H9 (cell line): ENCODE results near the gene THBS1. TPM values are rescaled to one million over a fixed set of nuclear protein-coding genes. Genes with fewer than 3 reads are reported as not detected.

Experiments used
- DNase-seq: peaks from one replicate; pipeline ENCODE4 v3.0.0-alpha.2; 2017
- H2AFZ ChIP-seq: one replicate; pipeline ENCODE4 v1.6.1; 2013; ENCODE audit warnings: mild to moderate bottlenecking, low read length, control low read depth, moderate library complexity
- H2AK5ac ChIP-seq: 2 replicates; pipeline ENCODE4 v1.6.1; 2013; ENCODE audit warnings: low read length, control low read depth, mixed read lengths; ENCODE audit not compliant: insufficient read length
- H2BK120ac ChIP-seq: one replicate; pipeline ENCODE4 v1.6.1; 2013; ENCODE audit warnings: low read depth, mild to moderate bottlenecking, low read length, control low read depth, inconsistent platforms; ENCODE audit not compliant: poor library complexity, severe bottlenecking
- H2BK12ac ChIP-seq: 2 replicates; pipeline ENCODE4 v1.6.1; 2013; ENCODE audit warnings: low read length, control low read depth, mixed read lengths, low read depth; ENCODE audit not compliant: insufficient read length
- H2BK15ac ChIP-seq: 2 replicates; pipeline ENCODE4 v1.6.1; 2013; ENCODE audit warnings: low read depth, low read length, control low read depth
- H2BK20ac ChIP-seq: one replicate; pipeline ENCODE4 v1.6.1; 2013; ENCODE audit warnings: low read depth, mild to moderate bottlenecking, low read length, control low read depth, inconsistent platforms; ENCODE audit not compliant: poor library complexity, severe bottlenecking
- H2BK5ac ChIP-seq: 2 replicates; pipeline ENCODE4 v1.6.1; 2013; ENCODE audit warnings: low read length, control low read depth, mixed read lengths; ENCODE audit not compliant: insufficient read length
- H3K14ac ChIP-seq: 2 replicates; pipeline ENCODE4 v1.6.1; 2013; ENCODE audit warnings: low read length, control low read depth; ENCODE audit not compliant: insufficient read depth
- H3K18ac ChIP-seq: 2 replicates; pipeline ENCODE4 v1.6.1; 2013; ENCODE audit warnings: low read depth, mild to moderate bottlenecking, mixed read lengths, low read length, control low read depth; ENCODE audit not compliant: insufficient read length
- H3K23ac ChIP-seq: 2 replicates; pipeline ENCODE4 v1.6.1; 2013; ENCODE audit warnings: low read length, control low read depth, mixed read lengths, low read depth; ENCODE audit not compliant: insufficient read length
- H3K23me2 ChIP-seq: 2 replicates; pipeline ENCODE4 v1.6.1; 2013; ENCODE audit warnings: low read depth, mild to moderate bottlenecking, mixed read lengths, low read length, control low read depth; ENCODE audit not compliant: insufficient read length, poor library complexity, severe bottlenecking
- H3K27ac ChIP-seq: 2 replicates; pipeline ENCODE4 v1.5.1; 2013; ENCODE audit warnings: low read length, control low read depth, mixed read lengths, low read depth; ENCODE audit not compliant: insufficient read length
- H3K27me3 ChIP-seq: 2 replicates; pipeline ENCODE4 v1.6.1; 2013; ENCODE audit warnings: low read length, control low read depth, inconsistent platforms; ENCODE audit not compliant: insufficient read depth
- H3K4ac ChIP-seq: 2 replicates; pipeline ENCODE4 v1.6.1; 2013; ENCODE audit warnings: low read depth, mild to moderate bottlenecking, control low read depth, inconsistent platforms, low read length, moderate library complexity
- H3K4me1 ChIP-seq: 2 replicates; pipeline ENCODE4 v1.6.1; 2013; ENCODE audit warnings: low read length, control low read depth, inconsistent platforms; ENCODE audit not compliant: insufficient read depth
- H3K4me2 ChIP-seq: 2 replicates; pipeline ENCODE4 v1.6.1; 2013; ENCODE audit warnings: low read length, control low read depth, mixed read lengths; ENCODE audit not compliant: insufficient read length, insufficient read depth
- H3K56ac ChIP-seq: 2 replicates; pipeline ENCODE4 v1.6.1; 2013; ENCODE audit warnings: low read depth, mild to moderate bottlenecking, mixed read lengths, low read length, control low read depth; ENCODE audit not compliant: insufficient read length
- H3K79me1 ChIP-seq: 2 replicates; pipeline ENCODE4 v1.6.1; 2013; ENCODE audit warnings: low read depth, mild to moderate bottlenecking, moderate library complexity, low read length, control low read depth, inconsistent platforms; ENCODE audit not compliant: insufficient read depth, poor library complexity, severe bottlenecking
- H3K79me2 ChIP-seq: 2 replicates; pipeline ENCODE4 v1.6.1; 2013; ENCODE audit warnings: low read length, control low read depth, inconsistent platforms; ENCODE audit not compliant: insufficient read depth
- H3K9ac ChIP-seq: 2 replicates; pipeline ENCODE4 v1.6.1; 2013; ENCODE audit warnings: low read length, control low read depth, mixed read lengths; ENCODE audit not compliant: insufficient read length; ENCODE audit errors: extremely low read depth
- H3K9me3 ChIP-seq: one replicate; pipeline ENCODE4 v1.6.1; 2013; ENCODE audit warnings: low read depth, low read length, inconsistent platforms; ENCODE audit not compliant: control insufficient read depth
- H3T11ph ChIP-seq: one replicate; pipeline ENCODE4 v1.6.1; 2013; ENCODE audit warnings: mild to moderate bottlenecking, low read length, control low read depth, inconsistent platforms
- H4K20me1 ChIP-seq: one replicate; pipeline ENCODE4 v1.6.1; 2013; ENCODE audit not compliant: control insufficient read depth, insufficient read length, insufficient read depth
- H4K5ac ChIP-seq: 2 replicates; pipeline ENCODE4 v1.6.1; 2013; ENCODE audit warnings: low read depth, mild to moderate bottlenecking, mixed read lengths, low read length, control low read depth; ENCODE audit not compliant: insufficient read length
- H4K8ac ChIP-seq: replicated peaks from 2 replicates; pipeline ENCODE4 v1.6.1; 2013; ENCODE audit warnings: low read length, control low read depth, mixed read lengths, low read depth; ENCODE audit not compliant: insufficient read length
- H4K91ac ChIP-seq: 2 replicates; pipeline ENCODE4 v1.6.1; 2013; ENCODE audit warnings: low read depth, mild to moderate bottlenecking, moderate library complexity, mixed read lengths, low read length, control low read depth; ENCODE audit not compliant: insufficient read length
- H3K27ac Mint-ChIP-seq, 3 experiments: 2 replicates in 2 of 3; 3 replicates in 1 of 3; pipeline ENCODE4 v1.8.0; 2020 to 2021; ENCODE audit warnings: mixed read lengths in 3 of 3, mild to moderate bottlenecking in 1 of 3, moderate library complexity in 1 of 3
- H3K27me3 Mint-ChIP-seq: 2 replicates; pipeline ENCODE4 v1.8.0; 2021; ENCODE audit warnings: low read depth, mild to moderate bottlenecking, moderate library complexity, mixed read lengths
- H3K36me3 Mint-ChIP-seq, 3 experiments: 2 replicates in 2 of 3; 3 replicates in 1 of 3; pipeline ENCODE4 v1.8.0; 2020 to 2021; ENCODE audit warnings: low read depth in 3 of 3, mixed read lengths in 3 of 3; ENCODE audit not compliant: insufficient read depth in 1 of 3
- H3K4me1 Mint-ChIP-seq, 2 experiments: 2 replicates each; pipeline ENCODE4 v1.8.0; 2020; ENCODE audit warnings: mixed read lengths in 2 of 2
- H3K4me3 Mint-ChIP-seq, 2 experiments: 2 replicates in 1 of 2; 3 replicates in 1 of 2; pipeline ENCODE4 v1.8.0; 2020 to 2021; ENCODE audit warnings: mild to moderate bottlenecking in 2 of 2, mixed read lengths in 2 of 2, moderate library complexity in 1 of 2
- H3K9me3 Mint-ChIP-seq, 2 experiments: 2 replicates in 1 of 2; 3 replicates in 1 of 2; pipeline ENCODE4 v1.8.0; 2020; ENCODE audit warnings: mild to moderate bottlenecking in 2 of 2, mixed read lengths in 2 of 2, moderate library complexity in 1 of 2
- whole genome bisulfite sequencing: extraction: QIAGEN DNeasy Blood & Tissue Kit; methylation state at CpG from one replicate; pipeline ENCODE4 v1.1.7; 2013; ENCODE audit warnings: missing lambda C conversion rate, low lambda C conversion rate, mixed read lengths; ENCODE audit not compliant: insufficient read length; ENCODE audit errors: extremely low coverage; 5-methylcytosine and 5-hydroxymethylcytosine counted together
- total RNA-seq: library from RNA; stranded (reverse); gene quantifications from 2 replicates; pipeline ENCODE4 v1.2.1, GENCODE V29; 2021
- TF ChIP-seq, protein P1 (sequence below): fragments of 200-600 bp; sonication (generic); conservative IDR thresholded peaks from 3 replicates; pipeline ENCODE4 v1.8.0; 2021; ENCODE audit warnings: antibody characterized with exemption, mild to moderate bottlenecking

Gene THBS1
- total RNA-seq, 1 experiment from 2014 or later, result 72.1 TPM

DNA sequence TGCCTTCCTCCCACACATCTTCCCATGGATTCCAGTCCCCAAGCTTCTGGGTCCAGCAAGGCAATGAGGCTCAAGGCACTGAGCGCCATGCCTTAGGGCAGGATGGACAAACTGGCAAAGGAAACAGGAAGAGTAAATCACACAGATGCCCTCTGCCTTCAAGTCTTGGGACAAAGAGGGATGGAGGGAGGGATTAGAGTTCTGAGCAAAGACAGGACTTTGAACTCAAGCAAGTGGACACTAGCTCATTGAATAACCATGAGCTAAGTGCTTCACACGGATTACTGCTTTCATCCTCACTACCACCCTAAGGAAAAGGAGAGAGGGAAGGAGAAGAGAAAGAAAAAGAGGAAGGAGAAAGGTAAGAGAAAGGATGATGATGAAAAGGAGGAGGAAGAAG lies 7.6 kb upstream of the THBS1 start:
- Histone ChIP-seq H3K4me2 (no peak overlapping the region), H3K23ac (no peak overlapping the region), H4K5ac (no peak overlapping the region), H2BK120ac (no peak overlapping the region), H2BK20ac (no peak overlapping the region), H2BK12ac (no peak overlapping the region), H2AK5ac (no peak overlapping the region), H4K8ac (no peak overlapping the region), H3K27me3 (no peaks in the 10 kb centered on the region), H3K79me1 (no peaks in the 10 kb centered on the region), H3K23me2 (no peaks in the 10 kb centered on the region), H3K79me2 (no peaks in the 10 kb centered on the region), H3T11ph (no peak overlapping the region), H2BK15ac (no peak overlapping the region), H3K4ac (no peak overlapping the region), H3K14ac (peak overlapping the region; percentile 12; the same call in 1 of the 2 replicates), H4K91ac (no peak overlapping the region), H3K18ac (no peak overlapping the region), H2BK5ac (no peak overlapping the region), H3K27ac (no peak overlapping the region), H3K9ac (no peak overlapping the region), H4K20me1 (no peaks in the 10 kb centered on the region), H3K56ac (no peak overlapping the region), H3K4me1 (no peaks in the 10 kb centered on the region), H3K9me3 (no peaks in the 10 kb centered on the region), H2AFZ (no peak overlapping the region)
- no peaks in the 10 kb centered on the region for H3K36me3 Mint-ChIP-seq
- no peak overlapping the region for H3K27ac Mint-ChIP-seq
- no peak overlapping the region for H3K4me3 Mint-ChIP-seq
- peaks cover 0 to under 1% of the 10 kb centered on the region in 2 experiments; a peak in 3 of 4 replicates for H3K4me1 Mint-ChIP-seq
- no peaks in the 10 kb centered on the region; a peak in 1 of 5 replicates for H3K9me3 Mint-ChIP-seq
- no peak for DNase-seq
- no CpG with 5 or more reads among the region's 2 CpGs for WGBS
- TF ChIP-seq, protein P1, sequence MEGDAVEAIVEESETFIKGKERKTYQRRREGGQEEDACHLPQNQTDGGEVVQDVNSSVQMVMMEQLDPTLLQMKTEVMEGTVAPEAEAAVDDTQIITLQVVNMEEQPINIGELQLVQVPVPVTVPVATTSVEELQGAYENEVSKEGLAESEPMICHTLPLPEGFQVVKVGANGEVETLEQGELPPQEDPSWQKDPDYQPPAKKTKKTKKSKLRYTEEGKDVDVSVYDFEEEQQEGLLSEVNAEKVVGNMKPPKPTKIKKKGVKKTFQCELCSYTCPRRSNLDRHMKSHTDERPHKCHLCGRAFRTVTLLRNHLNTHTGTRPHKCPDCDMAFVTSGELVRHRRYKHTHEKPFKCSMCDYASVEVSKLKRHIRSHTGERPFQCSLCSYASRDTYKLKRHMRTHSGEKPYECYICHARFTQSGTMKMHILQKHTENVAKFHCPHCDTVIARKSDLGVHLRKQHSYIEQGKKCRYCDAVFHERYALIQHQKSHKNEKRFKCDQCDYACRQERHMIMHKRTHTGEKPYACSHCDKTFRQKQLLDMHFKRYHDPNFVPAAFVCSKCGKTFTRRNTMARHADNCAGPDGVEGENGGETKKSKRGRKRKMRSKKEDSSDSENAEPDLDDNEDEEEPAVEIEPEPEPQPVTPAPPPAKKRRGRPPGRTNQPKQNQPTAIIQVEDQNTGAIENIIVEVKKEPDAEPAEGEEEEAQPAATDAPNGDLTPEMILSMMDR, result no peak
- H3K27me3 Mint-ChIP-seq, result peaks cover 12% of the 10 kb centered on the region
